Measurements from ENCODE around the gene AEBP1.

AEBP1 gene

DNA sequence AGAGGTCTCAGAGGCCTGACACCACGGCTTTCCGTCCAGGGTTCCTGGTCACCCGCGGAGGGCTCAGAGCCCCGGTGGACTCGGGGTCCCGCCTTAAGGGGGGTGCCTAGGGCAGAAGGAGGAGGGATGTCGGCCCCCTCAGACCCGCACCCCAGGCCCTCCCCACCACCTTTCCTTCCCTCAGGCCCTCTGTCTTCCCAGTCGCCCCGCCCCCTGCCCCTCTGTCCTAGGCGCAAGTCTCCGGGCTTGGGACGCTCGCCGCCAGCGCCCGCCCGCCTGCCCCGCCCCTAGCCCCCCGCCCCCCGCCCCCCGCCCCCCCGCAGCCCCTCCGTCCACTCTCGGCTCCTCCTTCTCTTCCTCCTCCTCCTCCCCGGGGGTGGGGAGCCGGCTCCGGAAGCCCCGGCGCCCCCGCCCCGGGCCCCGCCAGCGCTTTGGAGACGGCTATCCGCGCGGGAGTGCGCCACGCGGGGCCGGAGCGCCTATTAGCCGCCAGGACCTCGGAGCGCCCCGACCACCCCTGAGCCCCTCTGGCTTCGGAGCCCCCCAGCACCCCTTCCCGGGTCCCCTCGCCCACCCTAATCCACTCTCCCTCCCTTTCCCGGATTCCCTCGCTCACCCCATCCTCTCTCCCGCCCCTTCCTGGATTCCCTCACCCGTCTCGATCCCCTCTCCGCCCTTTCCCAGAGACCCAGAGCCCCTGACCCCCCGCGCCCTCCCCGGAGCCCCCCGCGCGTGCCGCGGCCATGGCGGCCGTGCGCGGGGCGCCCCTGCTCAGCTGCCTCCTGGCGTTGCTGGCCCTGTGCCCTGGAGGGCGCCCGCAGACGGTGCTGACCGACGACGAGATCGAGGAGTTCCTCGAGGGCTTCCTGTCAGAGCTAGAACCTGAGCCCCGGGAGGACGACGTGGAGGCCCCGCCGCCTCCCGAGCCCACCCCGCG, at the start of gene AEBP1:
Gene AEBP1, plus strand, starts transcription at position 423 of the 937 bp plus-strand sequence. Its CDS starts 321 bp downstream, at position 744.
- DNase-seq (ENCODE audit: low read depth, low spot score) = no peak
- no peak within 1 kb of the TSS for H3K27ac ChIP-seq

DNA sequence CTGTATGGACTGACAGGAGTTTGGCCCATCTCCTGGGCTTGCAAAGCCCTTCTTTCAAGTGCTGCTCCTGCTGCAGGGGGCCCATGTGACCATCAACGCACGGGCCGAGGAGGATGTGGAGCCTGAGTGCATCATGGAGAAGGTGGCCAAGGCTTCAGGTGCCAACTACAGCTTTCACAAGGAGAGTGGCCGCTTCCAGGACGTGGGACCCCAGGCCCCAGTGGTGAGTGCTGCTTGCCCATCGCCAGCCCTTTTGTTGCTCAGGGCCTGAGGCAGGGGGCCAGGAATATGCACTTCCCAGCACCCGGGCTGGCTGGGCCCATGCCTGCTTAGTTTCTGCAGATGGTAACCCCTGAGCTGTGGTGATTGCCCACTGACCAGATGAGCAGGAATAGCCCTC, 47.5 kb upstream of the AEBP1 start:
- H3K27ac ChIP-seq = no peak overlapping the region
- DNase-seq (ENCODE audit: low read depth, low spot score) = no peak

DNA sequence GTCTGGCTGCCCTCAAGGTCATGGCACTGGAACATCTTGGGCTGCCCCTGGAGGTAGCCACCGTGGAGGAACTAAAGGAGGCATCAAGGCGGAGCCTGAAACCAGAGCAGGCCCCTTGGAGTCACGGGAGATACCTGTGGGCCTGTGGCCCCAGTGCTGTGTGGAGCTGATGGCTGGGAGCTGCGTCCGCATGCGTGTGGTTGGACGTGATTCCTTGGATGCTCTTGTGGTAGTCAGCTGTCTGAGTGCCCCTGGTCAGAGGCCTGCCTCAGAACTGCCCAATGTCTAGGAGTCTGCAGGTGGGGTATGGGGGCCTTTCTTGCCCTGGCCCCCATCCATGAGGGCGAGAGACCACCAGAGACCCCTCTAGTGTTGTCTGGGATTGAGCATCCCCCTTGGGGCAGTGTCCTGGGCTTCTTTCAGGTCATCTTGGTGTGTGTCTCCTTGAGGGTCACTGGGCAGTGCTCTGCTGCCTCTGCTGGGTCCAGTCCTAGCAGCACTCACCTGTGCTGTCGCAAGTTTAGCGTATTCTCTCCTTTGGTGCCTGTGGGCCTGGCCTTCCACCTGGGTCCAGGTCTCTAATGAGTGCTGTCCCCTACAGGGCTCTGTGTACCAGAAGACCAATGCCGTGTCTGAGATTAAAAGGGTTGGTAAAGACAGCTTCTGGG, 46.8 kb upstream of the AEBP1 start:
- peak overlapping the region; percentile 13 for H3K27ac ChIP-seq
- no peak for DNase-seq (ENCODE audit: low read depth, low spot score)

DNA sequence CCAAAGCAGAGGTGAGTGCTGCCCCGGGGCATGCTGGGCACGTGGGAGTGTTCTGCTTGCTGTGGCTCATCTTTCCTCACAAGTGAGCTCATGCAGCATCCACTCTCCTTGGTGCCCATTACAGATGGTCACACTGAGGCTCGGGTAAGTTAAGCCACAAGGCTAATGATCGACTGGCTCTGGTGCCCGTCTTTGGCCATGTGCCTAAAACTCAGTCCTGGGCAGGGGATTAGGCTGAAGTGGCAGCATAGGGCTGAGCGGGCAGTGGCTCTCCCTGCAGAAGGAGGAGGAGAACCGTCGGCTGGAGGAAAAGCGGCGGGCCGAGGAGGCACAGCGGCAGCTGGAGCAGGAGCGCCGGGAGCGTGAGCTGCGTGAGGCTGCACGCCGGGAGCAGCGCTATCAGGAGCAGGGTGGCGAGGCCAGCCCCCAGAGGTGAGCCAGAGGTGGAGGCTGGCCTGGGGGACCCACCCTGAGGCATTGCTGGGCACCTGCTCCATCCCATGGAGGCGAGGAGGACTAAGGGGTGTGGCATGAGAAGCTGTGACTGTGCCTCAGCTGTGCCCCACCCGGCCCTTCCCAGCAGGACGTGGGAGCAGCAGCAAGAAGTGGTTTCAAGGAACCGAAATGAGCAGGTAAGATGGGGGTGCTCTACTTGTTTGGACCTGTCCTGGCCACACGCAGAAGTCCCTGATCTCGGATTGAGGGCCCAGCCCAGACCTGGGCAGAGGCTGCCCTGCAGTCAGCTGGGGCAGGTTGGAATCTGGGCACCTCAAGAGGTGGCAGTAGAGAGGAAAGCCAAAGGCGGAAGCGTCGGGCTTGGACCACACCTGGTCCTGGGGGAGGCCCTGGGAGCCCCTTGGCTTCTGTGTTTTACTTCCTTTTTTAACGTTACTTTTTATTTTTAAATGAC, 46.0 kb upstream of the AEBP1 start:
- peak; percentile 50 for DNase-seq (ENCODE audit: low read depth, low spot score)
- H3K27ac ChIP-seq = peak overlapping the region; percentile 13

DNA sequence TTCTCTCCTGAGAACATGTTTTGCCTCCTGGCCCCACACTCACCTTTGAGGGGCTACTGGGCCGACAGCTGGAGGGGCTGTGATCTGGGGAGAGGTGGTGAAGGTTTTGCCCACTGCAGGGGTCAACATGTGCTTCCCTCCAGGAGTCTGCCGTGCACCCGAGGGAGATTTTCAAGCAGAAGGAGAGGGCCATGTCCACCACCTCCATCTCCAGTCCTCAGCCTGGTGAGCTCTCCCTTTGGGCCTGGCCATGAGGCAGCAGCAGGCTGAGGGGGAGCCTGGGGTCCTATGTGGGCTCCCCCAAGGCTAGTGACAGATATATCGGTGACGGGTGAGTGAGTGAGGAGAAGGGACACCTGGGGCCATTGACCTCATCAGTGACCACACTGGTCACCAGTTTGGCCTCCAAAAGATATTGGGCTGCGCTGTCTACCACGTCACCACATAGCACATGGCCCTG, 45.4 kb upstream of the AEBP1 start:
- no peak for DNase-seq (ENCODE audit: low read depth, low spot score)
- peak overlapping the region; percentile 13 for H3K27ac ChIP-seq

DNA sequence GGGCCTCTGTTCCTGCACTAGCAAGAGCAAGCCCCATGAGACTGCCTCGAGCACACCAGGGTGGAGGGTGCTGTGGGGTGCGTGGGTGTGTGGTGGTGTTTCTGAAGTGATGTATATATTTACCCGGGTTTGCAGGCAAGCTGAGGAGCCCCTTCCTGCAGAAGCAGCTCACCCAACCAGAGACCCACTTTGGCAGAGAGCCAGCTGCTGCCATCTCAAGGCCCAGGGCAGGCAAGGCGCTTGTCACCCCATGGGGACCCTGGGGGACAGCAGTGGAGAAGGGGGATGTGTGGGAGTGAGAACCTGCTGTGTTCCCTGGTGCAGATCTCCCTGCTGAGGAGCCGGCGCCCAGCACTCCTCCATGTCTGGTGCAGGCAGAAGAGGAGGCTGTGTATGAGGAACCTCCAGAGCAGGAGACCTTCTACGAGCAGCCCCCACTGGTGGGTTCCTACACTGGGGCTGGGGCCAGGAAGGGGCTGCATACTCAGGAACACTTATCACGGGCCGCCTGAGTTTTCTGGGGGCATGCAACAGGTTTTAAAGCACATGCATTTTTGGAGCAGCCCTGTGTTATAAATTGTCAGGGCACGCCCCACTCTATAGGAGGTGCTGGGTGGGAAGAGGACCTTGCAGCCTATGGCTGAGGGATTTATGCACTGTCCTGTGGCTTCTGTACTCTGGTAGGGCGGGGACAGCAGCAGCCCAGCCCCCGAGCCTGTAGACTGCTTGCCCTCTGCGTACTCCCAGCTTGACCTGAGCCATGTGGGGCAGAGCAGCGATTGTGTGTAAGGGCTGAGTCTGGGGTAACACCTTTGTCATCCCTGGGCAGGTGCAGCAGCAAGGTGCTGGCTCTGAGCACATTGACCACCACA, 44.7 kb upstream of the AEBP1 start:
- DNase-seq (ENCODE audit: low read depth, low spot score) = no peak
- no peak overlapping the region for H3K27ac ChIP-seq

DNA sequence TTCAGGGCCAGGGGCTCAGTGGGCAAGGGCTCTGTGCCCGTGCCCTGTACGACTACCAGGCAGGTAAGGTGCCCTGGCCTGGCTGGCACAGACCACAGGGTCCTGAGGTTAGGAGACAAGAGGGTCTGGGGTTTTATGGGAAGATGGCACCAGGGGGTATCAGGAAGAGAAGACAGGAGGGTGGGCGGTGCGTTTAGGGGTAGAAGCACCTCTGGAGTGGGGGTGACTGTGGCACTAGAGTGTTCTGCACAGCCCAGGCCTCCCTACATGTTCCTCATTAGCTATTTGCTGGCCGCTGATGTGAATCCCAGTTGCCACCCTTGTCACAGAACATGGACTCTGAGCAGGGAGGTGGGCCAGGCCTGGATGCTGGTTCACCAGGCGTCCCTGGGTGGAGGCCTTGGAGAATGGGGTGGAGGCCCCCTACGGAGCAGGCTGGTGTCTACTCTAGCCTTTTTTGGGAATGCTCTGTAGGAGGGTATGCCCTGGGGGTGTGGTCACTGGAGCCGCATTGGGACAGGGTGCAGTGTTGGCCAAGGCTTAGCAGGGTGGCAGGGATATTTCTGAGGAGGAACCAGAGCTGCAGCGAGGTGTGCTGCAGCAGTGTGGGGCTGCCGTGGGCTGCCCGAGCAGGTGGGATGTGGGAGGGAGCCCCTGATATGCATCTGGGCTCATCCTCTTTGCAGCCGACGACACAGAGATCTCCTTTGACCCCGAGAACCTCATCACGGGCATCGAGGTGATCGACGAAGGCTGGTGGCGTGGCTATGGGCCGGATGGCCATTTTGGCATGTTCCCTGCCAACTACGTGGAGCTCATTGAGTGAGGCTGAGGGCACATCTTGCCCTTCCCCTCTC, 43.8 kb upstream of the AEBP1 start:
- H3K27ac ChIP-seq = no peak overlapping the region

DNA sequence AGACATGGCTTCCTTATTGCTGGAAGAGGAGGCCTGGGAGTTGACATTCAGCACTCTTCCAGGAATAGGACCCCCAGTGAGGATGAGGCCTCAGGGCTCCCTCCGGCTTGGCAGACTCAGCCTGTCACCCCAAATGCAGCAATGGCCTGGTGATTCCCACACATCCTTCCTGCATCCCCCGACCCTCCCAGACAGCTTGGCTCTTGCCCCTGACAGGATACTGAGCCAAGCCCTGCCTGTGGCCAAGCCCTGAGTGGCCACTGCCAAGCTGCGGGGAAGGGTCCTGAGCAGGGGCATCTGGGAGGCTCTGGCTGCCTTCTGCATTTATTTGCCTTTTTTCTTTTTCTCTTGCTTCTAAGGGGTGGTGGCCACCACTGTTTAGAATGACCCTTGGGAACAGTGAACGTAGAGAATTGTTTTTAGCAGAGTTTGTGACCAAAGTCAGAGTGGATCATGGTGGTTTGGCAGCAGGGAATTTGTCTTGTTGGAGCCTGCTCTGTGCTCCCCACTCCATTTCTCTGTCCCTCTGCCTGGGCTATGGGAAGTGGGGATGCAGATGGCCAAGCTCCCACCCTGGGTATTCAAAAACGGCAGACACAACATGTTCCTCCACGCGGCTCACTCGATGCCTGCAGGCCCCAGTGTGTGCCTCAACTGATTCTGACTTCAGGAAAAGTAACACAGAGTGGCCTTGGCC, 43.0 kb upstream of the AEBP1 start:
- no peak overlapping the region for H3K27ac ChIP-seq
- no peak for DNase-seq (ENCODE audit: low read depth, low spot score)

More for the DNA sequence above, 43.8 kb upstream of the AEBP1 start:
- DNase-seq (ENCODE audit: low read depth, low spot score) = no peak

DNA sequence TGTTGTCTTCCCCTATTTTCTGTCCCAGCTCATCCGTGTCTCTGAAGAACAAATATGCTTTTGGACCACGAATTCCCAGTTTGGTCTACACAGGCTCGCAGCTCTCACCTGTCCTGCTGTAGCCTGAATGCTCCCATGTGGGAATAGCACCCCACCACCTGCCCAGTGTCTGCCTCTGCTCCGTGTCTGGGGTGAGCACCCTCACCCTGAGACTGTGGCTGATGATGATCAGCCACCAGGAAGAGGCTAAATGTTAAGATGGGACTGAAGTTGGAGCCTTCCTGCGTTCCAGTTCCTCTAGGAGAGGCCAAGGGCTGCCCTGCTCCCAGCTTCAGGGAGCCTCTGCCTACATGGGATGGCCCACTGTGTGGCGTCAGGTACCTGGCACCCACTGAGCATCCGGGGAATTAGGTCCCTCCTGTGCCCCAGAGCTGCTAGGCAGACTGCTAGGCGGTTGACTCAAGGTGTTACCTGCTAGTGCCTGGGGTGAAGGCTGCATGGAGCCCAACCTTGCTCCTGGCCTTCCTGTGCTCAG, 42.4 kb upstream of the AEBP1 start:
- no peak for DNase-seq (ENCODE audit: low read depth, low spot score)
- H3K27ac ChIP-seq = no peak overlapping the region

DNA sequence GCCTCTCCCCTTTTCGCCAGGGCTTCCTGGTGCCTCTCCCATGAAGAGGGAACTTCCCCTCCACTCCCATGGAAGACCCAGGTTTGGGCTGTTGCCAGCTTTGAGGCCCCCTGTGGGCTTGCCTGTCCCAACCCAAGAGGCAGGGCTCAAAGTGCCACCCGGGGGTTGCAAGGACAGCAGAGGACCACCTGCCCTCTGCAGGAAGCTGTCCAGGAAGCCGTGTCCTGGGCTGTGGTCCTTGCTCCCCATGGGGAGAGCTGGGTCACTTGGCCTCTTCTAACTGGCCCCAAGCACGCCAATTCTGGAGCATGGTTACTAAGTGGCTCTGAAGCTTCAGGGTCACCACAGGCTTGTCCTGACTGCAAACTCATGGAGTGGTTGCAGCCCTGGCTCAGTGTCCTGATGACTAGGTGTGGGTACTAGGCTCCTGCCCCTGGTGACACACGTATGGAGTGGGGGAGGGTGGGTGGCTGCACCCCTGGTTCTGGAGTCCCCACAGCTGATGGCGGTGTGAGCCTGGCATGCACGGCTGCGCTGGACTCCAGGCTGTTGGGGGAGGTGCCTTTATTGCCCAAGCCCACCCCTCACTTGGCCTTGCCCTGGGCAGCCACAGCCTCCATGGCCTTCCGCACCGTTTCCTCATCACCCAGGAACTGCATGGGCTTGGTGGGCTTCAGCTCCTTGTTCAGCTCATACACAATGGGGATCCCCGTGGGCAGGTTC, 41.8 kb upstream of the AEBP1 start:
- no peak overlapping the region for H3K27ac ChIP-seq
- DNase-seq (ENCODE audit: low read depth, low spot score) = no peak

DNA sequence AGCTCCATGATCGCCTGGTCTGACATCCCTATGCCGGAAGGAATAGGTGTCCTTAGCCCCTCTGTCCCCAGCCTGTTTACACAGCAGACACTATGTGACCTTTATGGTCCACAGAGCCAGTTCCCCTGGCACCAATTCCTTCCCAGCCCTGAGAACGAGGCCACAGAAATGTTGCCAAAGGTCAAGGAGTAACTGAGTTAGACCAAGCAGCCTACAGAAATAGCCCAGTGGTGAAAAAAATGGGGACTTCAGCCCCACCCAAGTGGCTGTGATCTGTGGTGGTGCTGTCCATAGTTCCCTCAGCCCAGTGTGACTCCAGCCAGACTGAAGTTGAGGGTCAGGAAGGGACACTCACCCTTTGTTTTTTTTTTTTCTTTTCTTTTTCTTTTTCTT, 41.2 kb upstream of the AEBP1 start:
- DNase-seq (ENCODE audit: low read depth, low spot score) = no peak
- H3K27ac ChIP-seq = no peak overlapping the region

DNA sequence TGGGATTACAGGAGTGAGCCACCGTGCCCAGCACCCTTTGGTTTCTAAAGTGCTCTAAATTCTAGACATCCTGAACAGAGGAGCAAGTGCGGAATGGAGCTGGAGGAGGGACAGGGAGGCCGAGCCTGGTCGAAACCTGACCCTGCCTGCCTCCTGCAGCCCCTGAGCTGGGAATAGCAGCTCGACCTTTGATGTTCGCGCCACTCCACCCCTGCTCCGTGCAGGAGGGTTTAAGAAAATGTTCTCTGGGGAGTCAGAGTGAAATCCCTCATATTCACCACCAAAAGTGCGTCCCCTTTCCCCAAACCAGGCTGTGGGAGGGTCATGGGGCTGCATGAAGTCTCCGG, 40.6 kb upstream of the AEBP1 start:
- no peak overlapping the region for H3K27ac ChIP-seq
- no peak for DNase-seq (ENCODE audit: low read depth, low spot score)

DNA sequence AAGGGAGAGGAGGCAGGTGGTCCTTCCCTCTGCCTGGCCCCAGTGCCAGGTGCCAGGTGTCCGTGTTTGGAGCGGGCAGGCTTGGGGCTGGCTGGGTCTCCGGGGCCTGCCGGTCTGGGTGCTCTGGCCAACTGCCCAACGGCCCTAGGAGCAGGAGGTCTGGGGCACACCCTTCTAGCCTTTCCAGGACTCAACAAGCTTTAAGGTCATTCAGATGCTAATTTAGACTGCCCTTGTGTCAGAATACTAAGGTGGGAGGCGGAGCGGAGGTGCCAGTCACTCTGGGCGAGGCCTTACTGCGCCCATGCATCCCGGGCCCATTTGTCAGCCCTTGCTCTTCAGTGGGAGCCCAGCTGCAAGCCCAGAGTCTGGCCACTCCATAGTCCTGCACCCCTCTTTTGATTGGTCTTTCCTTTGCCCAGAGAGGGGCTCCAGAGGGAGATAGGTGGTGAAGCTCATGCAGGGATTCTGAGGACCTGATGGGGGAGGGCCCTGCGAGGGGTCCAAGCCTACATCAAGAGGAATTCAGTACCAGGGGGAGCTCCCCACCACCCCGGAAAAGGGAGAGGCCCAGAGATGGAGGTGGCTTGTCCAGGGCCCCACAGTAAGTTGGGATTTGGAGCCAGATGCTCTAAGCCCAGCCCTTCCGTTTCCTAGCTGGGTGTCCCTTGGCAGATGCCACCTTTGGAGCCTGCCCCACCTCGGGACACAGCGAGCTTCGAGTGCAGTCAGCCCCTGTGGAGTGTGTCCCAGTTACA, 40.1 kb upstream of the AEBP1 start:
- DNase-seq (ENCODE audit: low read depth, low spot score) = no peak
- H3K27ac ChIP-seq = no peak overlapping the region

DNA sequence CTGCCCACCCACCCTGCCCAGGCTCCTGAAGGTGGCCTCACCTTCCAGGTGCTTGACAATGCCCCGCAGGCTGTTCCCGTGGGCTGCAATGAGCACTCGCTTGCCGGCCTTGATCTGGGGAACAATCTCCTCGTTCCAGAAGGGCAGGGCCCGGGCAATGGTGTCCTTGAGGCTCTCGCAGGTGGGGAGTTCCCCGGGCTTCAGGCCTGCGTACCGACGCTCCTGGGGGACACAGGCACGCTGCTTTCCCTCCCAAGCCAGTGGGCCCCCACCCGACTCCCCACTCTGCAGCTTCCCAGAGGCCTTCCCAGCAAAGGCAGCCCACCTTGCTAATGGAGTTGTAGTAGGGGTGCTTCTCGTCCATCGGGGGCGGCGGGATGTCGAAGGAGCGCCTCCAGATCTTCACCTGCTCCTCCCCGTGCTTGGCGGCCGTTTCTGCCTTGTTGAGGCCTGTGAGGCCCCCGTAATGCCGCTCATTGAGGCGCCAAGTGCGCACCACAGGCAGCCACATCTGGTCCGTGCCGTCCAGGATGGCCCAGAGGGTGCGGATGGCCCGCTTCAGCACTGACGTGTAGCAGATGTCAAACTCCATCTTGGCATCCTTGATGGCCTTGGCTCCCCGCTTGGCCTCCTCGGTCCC, 39.2 kb upstream of the AEBP1 start:
- no peak for DNase-seq (ENCODE audit: low read depth, low spot score)

DNA sequence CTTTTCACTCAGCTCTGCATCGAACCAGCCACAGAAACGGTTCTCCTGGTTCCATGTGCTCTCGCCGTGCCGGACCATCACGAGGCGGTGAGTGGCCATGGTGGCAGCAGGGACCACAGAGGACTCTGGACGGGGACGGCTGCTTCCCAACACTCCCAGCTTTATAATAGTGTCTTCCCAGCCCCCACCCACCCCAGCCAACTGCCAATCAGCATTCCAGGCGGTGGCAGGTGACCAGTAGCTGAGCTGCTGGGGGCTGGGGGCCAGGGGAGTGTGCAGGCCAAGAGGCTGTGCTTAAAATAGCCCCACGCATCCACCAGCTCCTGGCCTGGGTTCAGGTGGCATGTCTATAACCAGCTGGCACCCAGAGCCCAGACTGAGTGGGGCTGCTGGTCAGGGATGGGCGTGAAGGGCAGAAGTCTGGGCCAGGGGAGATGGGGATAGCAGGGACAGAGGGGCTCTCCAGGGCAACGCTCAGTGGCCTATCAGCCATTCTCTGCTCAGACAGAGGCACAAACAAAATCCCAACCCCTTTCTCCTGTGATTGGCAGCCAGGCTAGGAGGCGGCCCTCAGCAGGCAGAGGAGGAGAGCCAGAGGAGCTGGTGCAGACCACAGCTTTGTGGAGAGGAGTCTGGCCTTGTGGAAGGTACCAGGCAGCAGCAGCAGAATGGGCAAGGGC, 38.6 kb upstream of the AEBP1 start, which contains the start of gene PGAM2:
Gene PGAM2, minus strand, starts transcription at position 137 of the 680 bp plus-strand sequence. Its CDS starts 38 bp downstream, at position 99.
- H3K27ac ChIP-seq = no peak within 1 kb of the TSS
- no peak for DNase-seq (ENCODE audit: low read depth, low spot score)

More for the DNA sequence above, 39.2 kb upstream of the AEBP1 start:
- H3K27ac ChIP-seq = no peak overlapping the region
